ENCODE data around the gene HINFP.

- TF ChIP-seq, protein P1, sequence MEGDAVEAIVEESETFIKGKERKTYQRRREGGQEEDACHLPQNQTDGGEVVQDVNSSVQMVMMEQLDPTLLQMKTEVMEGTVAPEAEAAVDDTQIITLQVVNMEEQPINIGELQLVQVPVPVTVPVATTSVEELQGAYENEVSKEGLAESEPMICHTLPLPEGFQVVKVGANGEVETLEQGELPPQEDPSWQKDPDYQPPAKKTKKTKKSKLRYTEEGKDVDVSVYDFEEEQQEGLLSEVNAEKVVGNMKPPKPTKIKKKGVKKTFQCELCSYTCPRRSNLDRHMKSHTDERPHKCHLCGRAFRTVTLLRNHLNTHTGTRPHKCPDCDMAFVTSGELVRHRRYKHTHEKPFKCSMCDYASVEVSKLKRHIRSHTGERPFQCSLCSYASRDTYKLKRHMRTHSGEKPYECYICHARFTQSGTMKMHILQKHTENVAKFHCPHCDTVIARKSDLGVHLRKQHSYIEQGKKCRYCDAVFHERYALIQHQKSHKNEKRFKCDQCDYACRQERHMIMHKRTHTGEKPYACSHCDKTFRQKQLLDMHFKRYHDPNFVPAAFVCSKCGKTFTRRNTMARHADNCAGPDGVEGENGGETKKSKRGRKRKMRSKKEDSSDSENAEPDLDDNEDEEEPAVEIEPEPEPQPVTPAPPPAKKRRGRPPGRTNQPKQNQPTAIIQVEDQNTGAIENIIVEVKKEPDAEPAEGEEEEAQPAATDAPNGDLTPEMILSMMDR (IDR thresholded peaks at IDR 0.05; ENCODE audit: insufficient read depth, low read length), result no peak
- no peak for TF ChIP-seq REST (IDR thresholded peaks at IDR 0.05; ENCODE audit: insufficient replicate concordance, low read depth)
- TF ChIP-seq POLR2AphosphoS5 (IDR thresholded peaks at IDR 0.05; ENCODE audit: low read depth), result no peak
- no peak for TF ChIP-seq GABPA (IDR thresholded peaks at IDR 0.05; ENCODE audit: low read depth)
- no peak for TF ChIP-seq SPI1 (IDR thresholded peaks at IDR 0.05; ENCODE audit: borderline replicate concordance, low read depth)
These were observed 26.4 kb downstream of the HINFP start for GRCh38 chr11:119147604-119148333.

Measured in HL-60 (cell line).